Measurements from ENCODE around the gene CRYZL1.

The CRYZL1 gene

GRCh38 chr21:33663241-33663640 lies 21.7 kb upstream of the CRYZL1 start:
- H3K18ac ChIP-seq (ENCODE audit: low read length): no peak overlapping the region
- no peak overlapping the region for H3K23ac ChIP-seq (ENCODE audit: low read depth, low read length, poor library complexity)
- no peak overlapping the region for H2BK12ac ChIP-seq (ENCODE audit: low read length)
- H2BK15ac ChIP-seq (ENCODE audit: low read length): no peak overlapping the region
- H3K4me2 ChIP-seq (ENCODE audit: insufficient read depth, low read length, poor library complexity, severe bottlenecking): no peak overlapping the region
- H2BK5ac ChIP-seq (ENCODE audit: low read length): no peak overlapping the region
- no peaks in the 10 kb centered on the region for H3K27me3 ChIP-seq (ENCODE audit: control insufficient read depth in 3 of 3, insufficient read depth in 3 of 3, low read depth in 1 of 3, low read length in 3 of 3)
- H3K14ac ChIP-seq (ENCODE audit: low read length): no peak overlapping the region
- no peak overlapping the region for H2AK5ac ChIP-seq (ENCODE audit: low read depth, low read length)
- no CpG with 5 or more reads among the region's 2 CpGs for WGBS, 2 donors (ENCODE audit: extremely low coverage in 2 of 2, insufficient read length in 2 of 2, insufficient replicate concordance in 1 of 2)
- H4K8ac ChIP-seq (ENCODE audit: low read depth, low read length): no peak overlapping the region
- no peak overlapping the region for H2BK120ac ChIP-seq (ENCODE audit: low read depth, low read length)
- peaks cover 1% of the 10 kb centered on the region for H3K79me1 ChIP-seq (ENCODE audit: low read depth, low read length)
- H3K27ac ChIP-seq (replicated peaks; ENCODE audit: low read length): no peak overlapping the region
- no peak for DNase-seq (ENCODE audit: low spot score)
- no peak overlapping the region for H2AFZ ChIP-seq (ENCODE audit: low read length)
- H3K4me3 ChIP-seq (ENCODE audit: low read length in 2 of 2): no peak overlapping the region
- no peaks in the 10 kb centered on the region for H3K4me1 ChIP-seq (ENCODE audit: control insufficient read depth in 2 of 2, insufficient read depth in 1 of 2, low read depth in 1 of 2, low read length in 2 of 2)
- no peak overlapping the region for H3K9ac ChIP-seq (ENCODE audit: low read depth, low read length, poor library complexity)
- no peak overlapping the region for H4K91ac ChIP-seq (ENCODE audit: low read depth, low read length, poor library complexity)
- no peak overlapping the region for H3K4ac ChIP-seq (ENCODE audit: low read length)
- H3K36me3 ChIP-seq (replicated peaks in 1 of 2; ENCODE audit: control insufficient read depth in 2 of 2, insufficient read depth in 2 of 2, low read length in 2 of 2): peaks cover 0 to 16% of the 10 kb centered on the region in 2 donors
- peaks cover 0 to 21% of the 10 kb centered on the region in 2 donors for H3K9me3 ChIP-seq (replicated peaks in 1 of 2; ENCODE audit: control insufficient read depth in 2 of 2, insufficient read depth in 1 of 2, low read depth in 1 of 2, low read length in 2 of 2)

GRCh38 chr21:33662046-33662445 lies 20.5 kb upstream of the CRYZL1 start:
- Histone ChIP-seq H3K4me3 (ENCODE audit: low read length in 2 of 2) (no peak overlapping the region), H4K91ac (ENCODE audit: low read depth, low read length, poor library complexity) (no peak overlapping the region), H3K36me3 (replicated peaks in 1 of 2; ENCODE audit: control insufficient read depth in 2 of 2, insufficient read depth in 2 of 2, low read length in 2 of 2) (peaks cover 0 to 19% of the 10 kb centered on the region in 2 donors), H3K14ac (ENCODE audit: low read length) (no peak overlapping the region), H3K27me3 (ENCODE audit: control insufficient read depth in 3 of 3, insufficient read depth in 3 of 3, low read depth in 1 of 3, low read length in 3 of 3) (no peaks in the 10 kb centered on the region), H3K18ac (ENCODE audit: low read length) (no peak overlapping the region), H2AFZ (ENCODE audit: low read length) (no peak overlapping the region), H3K27ac (replicated peaks; ENCODE audit: low read length) (no peak overlapping the region), H2BK120ac (ENCODE audit: low read depth, low read length) (no peak overlapping the region), H2BK12ac (ENCODE audit: low read length) (no peak overlapping the region), H2BK15ac (ENCODE audit: low read length) (no peak overlapping the region), H3K79me1 (ENCODE audit: low read depth, low read length) (no peaks in the 10 kb centered on the region), H3K4me1 (ENCODE audit: control insufficient read depth in 2 of 2, insufficient read depth in 1 of 2, low read depth in 1 of 2, low read length in 2 of 2) (no peaks in the 10 kb centered on the region), H3K9ac (ENCODE audit: low read depth, low read length, poor library complexity) (no peak overlapping the region), H3K4ac (ENCODE audit: low read length) (no peak overlapping the region), H2AK5ac (ENCODE audit: low read depth, low read length) (no peak overlapping the region), H3K9me3 (replicated peaks in 1 of 2; ENCODE audit: control insufficient read depth in 2 of 2, insufficient read depth in 1 of 2, low read depth in 1 of 2, low read length in 2 of 2) (peaks cover 0 to 21% of the 10 kb centered on the region in 2 donors), H3K4me2 (ENCODE audit: insufficient read depth, low read length, poor library complexity, severe bottlenecking) (no peak overlapping the region), H3K23ac (ENCODE audit: low read depth, low read length, poor library complexity) (no peak overlapping the region), H2BK5ac (ENCODE audit: low read length) (no peak overlapping the region), H4K8ac (ENCODE audit: low read depth, low read length) (no peak overlapping the region)
- no CpG with 5 or more reads among the region's 3 CpGs for WGBS, 2 donors (ENCODE audit: extremely low coverage in 2 of 2, insufficient read length in 2 of 2, insufficient replicate concordance in 1 of 2)
- no peak for DNase-seq (ENCODE audit: low spot score)

GRCh38 chr21:33661146-33661545 lies 19.6 kb upstream of the CRYZL1 start:
- Histone ChIP-seq H3K27ac (replicated peaks; ENCODE audit: low read length) (no peak overlapping the region), H2AK5ac (ENCODE audit: low read depth, low read length) (no peak overlapping the region), H3K4me1 (ENCODE audit: control insufficient read depth in 2 of 2, insufficient read depth in 1 of 2, low read depth in 1 of 2, low read length in 2 of 2) (no peaks in the 10 kb centered on the region), H3K18ac (ENCODE audit: low read length) (no peak overlapping the region), H2AFZ (ENCODE audit: low read length) (no peak overlapping the region), H2BK12ac (ENCODE audit: low read length) (no peak overlapping the region), H3K79me1 (ENCODE audit: low read depth, low read length) (no peaks in the 10 kb centered on the region), H3K4me3 (ENCODE audit: low read length in 2 of 2) (no peak overlapping the region), H3K9me3 (replicated peaks in 1 of 2; ENCODE audit: control insufficient read depth in 2 of 2, insufficient read depth in 1 of 2, low read depth in 1 of 2, low read length in 2 of 2) (peaks cover 0 to 21% of the 10 kb centered on the region in 2 donors), H3K23ac (ENCODE audit: low read depth, low read length, poor library complexity) (no peak overlapping the region), H3K14ac (ENCODE audit: low read length) (no peak overlapping the region), H3K4me2 (ENCODE audit: insufficient read depth, low read length, poor library complexity, severe bottlenecking) (no peak overlapping the region), H2BK120ac (ENCODE audit: low read depth, low read length) (no peak overlapping the region), H3K4ac (ENCODE audit: low read length) (no peak overlapping the region), H3K27me3 (ENCODE audit: control insufficient read depth in 3 of 3, insufficient read depth in 3 of 3, low read depth in 1 of 3, low read length in 3 of 3) (no peaks in the 10 kb centered on the region), H4K91ac (ENCODE audit: low read depth, low read length, poor library complexity) (no peak overlapping the region), H3K9ac (ENCODE audit: low read depth, low read length, poor library complexity) (no peak overlapping the region), H2BK5ac (ENCODE audit: low read length) (no peak overlapping the region), H4K8ac (ENCODE audit: low read depth, low read length) (no peak overlapping the region), H3K36me3 (replicated peaks in 1 of 2; ENCODE audit: control insufficient read depth in 2 of 2, insufficient read depth in 2 of 2, low read length in 2 of 2) (peaks cover 0 to 21% of the 10 kb centered on the region in 2 donors), H2BK15ac (ENCODE audit: low read length) (no peak overlapping the region)
- no CpG with 5 or more reads among the region's 1 CpG for WGBS, 2 donors (ENCODE audit: extremely low coverage in 2 of 2, insufficient read length in 2 of 2, insufficient replicate concordance in 1 of 2)
- DNase-seq (ENCODE audit: low spot score): no peak

GRCh38 chr21:33660406-33660805 lies 18.9 kb upstream of the CRYZL1 start:
- Histone ChIP-seq H3K23ac (ENCODE audit: low read depth, low read length, poor library complexity) (no peak overlapping the region), H3K9me3 (replicated peaks in 1 of 2; ENCODE audit: control insufficient read depth in 2 of 2, insufficient read depth in 1 of 2, low read depth in 1 of 2, low read length in 2 of 2) (peaks cover 0 to 21% of the 10 kb centered on the region in 2 donors), H3K79me1 (ENCODE audit: low read depth, low read length) (no peaks in the 10 kb centered on the region), H3K18ac (ENCODE audit: low read length) (no peak overlapping the region), H2BK12ac (ENCODE audit: low read length) (no peak overlapping the region), H4K91ac (ENCODE audit: low read depth, low read length, poor library complexity) (no peak overlapping the region), H4K8ac (ENCODE audit: low read depth, low read length) (no peak overlapping the region), H3K14ac (ENCODE audit: low read length) (no peak overlapping the region), H3K9ac (ENCODE audit: low read depth, low read length, poor library complexity) (no peak overlapping the region), H2BK5ac (ENCODE audit: low read length) (no peak overlapping the region), H3K27me3 (ENCODE audit: control insufficient read depth in 3 of 3, insufficient read depth in 3 of 3, low read depth in 1 of 3, low read length in 3 of 3) (no peaks in the 10 kb centered on the region), H2BK120ac (ENCODE audit: low read depth, low read length) (no peak overlapping the region), H3K4me2 (ENCODE audit: insufficient read depth, low read length, poor library complexity, severe bottlenecking) (no peak overlapping the region), H3K36me3 (replicated peaks in 1 of 2; ENCODE audit: control insufficient read depth in 2 of 2, insufficient read depth in 2 of 2, low read length in 2 of 2) (peaks cover 0 to 21% of the 10 kb centered on the region in 2 donors), H2BK15ac (ENCODE audit: low read length) (no peak overlapping the region), H3K4me3 (ENCODE audit: low read length in 2 of 2) (no peak overlapping the region), H3K4me1 (ENCODE audit: control insufficient read depth in 2 of 2, insufficient read depth in 1 of 2, low read depth in 1 of 2, low read length in 2 of 2) (no peaks in the 10 kb centered on the region), H3K27ac (replicated peaks; ENCODE audit: low read length) (no peak overlapping the region), H3K4ac (ENCODE audit: low read length) (no peak overlapping the region), H2AFZ (ENCODE audit: low read length) (no peak overlapping the region), H2AK5ac (ENCODE audit: low read depth, low read length) (no peak overlapping the region)
- no CpG with 5 or more reads among the region's 1 CpG for WGBS, 2 donors (ENCODE audit: extremely low coverage in 2 of 2, insufficient read length in 2 of 2, insufficient replicate concordance in 1 of 2)
- DNase-seq (ENCODE audit: low spot score): no peak
